Keratinocyte (primary cell): ENCODE results near the gene TMEM243. TPM values are rescaled to one million over a fixed set of nuclear protein-coding genes. Genes with fewer than 3 reads are reported as not detected.

ENCODE experiments used
- DNase-seq: peaks from one replicate; pipeline ENCODE4 v3.0.0-alpha.2; 2011; ENCODE audit warnings: low read depth, missing footprints, low spot score
- FAIRE-seq: peaks from 2 replicates; lab custom pipeline; 2011; peaks lifted over from hg19 to GRCh38; lab: Jason Lieb, UNC
- H2AFZ ChIP-seq: 2 replicates; pipeline ENCODE4 v1.6.0; 2012; ENCODE audit warnings: low read length, control low read depth, inconsistent platforms; ENCODE audit not compliant: control insufficient read depth
- H3K27ac ChIP-seq: 2 replicates; pipeline ENCODE4 v1.5.1; 2011; ENCODE audit warnings: low read length; ENCODE audit not compliant: control insufficient read depth, insufficient read depth
- H3K27me3 ChIP-seq: 3 replicates; pipeline ENCODE4 v1.6.0; 2011; ENCODE audit warnings: low read length; ENCODE audit not compliant: control insufficient read depth, insufficient read depth; ENCODE audit errors: extremely low read depth
- H3K36me3 ChIP-seq, 2 experiments: 2 replicates in 1 of 2; 3 replicates in 1 of 2; pipeline ENCODE4 v1.5.1; 2011; ENCODE audit warnings: low read length in 2 of 2, mild to moderate bottlenecking in 1 of 2; ENCODE audit not compliant: control insufficient read depth in 2 of 2, insufficient read depth in 2 of 2; ENCODE audit errors: extremely low read depth in 1 of 2
- H3K4me1 ChIP-seq: 3 replicates; pipeline ENCODE4 v1.5.1; 2011; ENCODE audit warnings: low read length; ENCODE audit not compliant: control insufficient read depth, insufficient read depth; ENCODE audit errors: extremely low read depth
- H3K4me2 ChIP-seq: 3 replicates; pipeline ENCODE4 v1.6.0; 2011; ENCODE audit warnings: low read depth, low read length; ENCODE audit not compliant: control insufficient read depth, insufficient read depth; ENCODE audit errors: extremely low read depth
- H3K4me3 ChIP-seq, 3 experiments: fragments of 200-600 bp in 1 of 3; sonication (generic) in 1 of 3; 2 replicates in 2 of 3; 3 replicates in 1 of 3; pipeline ENCODE4 v1.5.1; 2011 to 2016; ENCODE audit warnings: low read length in 3 of 3, mild to moderate bottlenecking in 3 of 3, control low read depth in 2 of 3, inconsistent platforms in 1 of 3, low read depth in 1 of 3, mixed read lengths in 1 of 3, mixed run types in 1 of 3, moderate library complexity in 1 of 3; ENCODE audit not compliant: control insufficient read depth in 2 of 3, insufficient read depth in 2 of 3; ENCODE audit errors: extremely low read depth in 1 of 3
- H3K79me2 ChIP-seq: 2 replicates; pipeline ENCODE4 v1.6.0; 2012; ENCODE audit warnings: low read length; ENCODE audit not compliant: control insufficient read depth, insufficient read depth
- H3K9ac ChIP-seq: 3 replicates; pipeline ENCODE4 v1.6.0; 2011; ENCODE audit warnings: low read length; ENCODE audit not compliant: control insufficient read depth, insufficient read depth; ENCODE audit errors: extremely low read depth
- H3K9me1 ChIP-seq: 3 replicates; pipeline ENCODE4 v1.6.0; 2011; ENCODE audit warnings: low read length; ENCODE audit not compliant: control insufficient read depth, insufficient read depth; ENCODE audit errors: extremely low read depth
- H3K9me3 ChIP-seq: 2 replicates; pipeline ENCODE4 v1.5.1; 2012; ENCODE audit warnings: low read depth, low read length; ENCODE audit not compliant: control insufficient read depth
- H4K20me1 ChIP-seq: 3 replicates; pipeline ENCODE4 v1.6.0; 2011; ENCODE audit warnings: low read length; ENCODE audit not compliant: control insufficient read depth, insufficient read depth; ENCODE audit errors: extremely low read depth
- CTCF ChIP-seq, 3 experiments: IDR thresholded peaks in 1 of 3; conservative IDR thresholded peaks in 1 of 3; optimal IDR thresholded peaks in 1 of 3; 2 replicates in 2 of 3; 3 replicates in 1 of 3; pipeline versions ENCODE3 to v1.5.1; 2011; ENCODE audit warnings: low read length in 3 of 3, mild to moderate bottlenecking in 3 of 3, moderate library complexity in 2 of 3, control low read depth in 1 of 3, inconsistent platforms in 1 of 3; ENCODE audit not compliant: insufficient read depth in 2 of 3; ENCODE audit errors: extremely low read depth in 1 of 3
- EZH2 ChIP-seq: IDR thresholded peaks from one replicate; pipeline ENCODE4 v1.6.1; 2012; ENCODE audit warnings: inconsistent platforms, mild to moderate bottlenecking, low read length, moderate library complexity
- dilution Hi-C: fragments of 300-500 bp; cut with MboI; formaldehyde crosslinking; loops from one replicate; pipeline ENCODE4 v1.7.0; 2020; ENCODE audit warnings: low sequenced_read_pairs; ENCODE audit not compliant: extremely low pct_ligation_motif_present
- polyA plus RNA-seq, 5 experiments: library from polyadenylated mRNA; depleted of rRNA in 3 of 5; stranded (reverse) in 3 of 5; stranded (forward) in 1 of 5; unstranded in 1 of 5; fragments of >200 nt; gene quantifications; 1 replicate in 1 of 5; 2 replicates in 3 of 5; 3 replicates in 1 of 5; pipeline versions ENCODE4 v1.2.1 to v1.2.3, GENCODE V29; 2011 to 2012; ENCODE audit warnings: missing spikeins in 2 of 5, low read depth in 1 of 5, low replicate concordance in 1 of 5

The TMEM243 gene
- polyA plus RNA-seq, 1 donor (not counting 4 experiments of a cell fraction or from before 2014, with no cell fraction given), result 30.6 TPM

GRCh38 chr7:87202208-87202607, 17.3 kb downstream of the TMEM243 start:
- Histone ChIP-seq H3K9me3 (peaks cover 7% of the 10 kb centered on the region), H3K27ac (no peak overlapping the region), H4K20me1 (no peaks in the 10 kb centered on the region), H3K27me3 (no peaks in the 10 kb centered on the region), H3K4me3 (no peak overlapping the region), H3K9ac (no peak overlapping the region), H3K79me2 (peaks cover 43% of the 10 kb centered on the region), H2AFZ (no peak overlapping the region), H3K9me1 (no peaks in the 10 kb centered on the region), H3K4me2 (no peak overlapping the region), H3K4me1 (no peaks in the 10 kb centered on the region), H3K36me3 (peaks cover 1 to 18% of the 10 kb centered on the region in 2 experiments)
- TF ChIP-seq CTCF (optimal IDR thresholded peaks at IDR 0.05 in 1 of 3, IDR thresholded peaks at IDR 0.05 in 1 of 3, conservative IDR thresholded peaks at IDR 0.05 in 1 of 3; ENCODE audit: extremely low read depth in 1 of 3, insufficient read depth in 2 of 3, low read length in 3 of 3) (no peak), EZH2 (no peak)
- DNase-seq (no peak), FAIRE-seq (no peak)
- dilution Hi-C loops, result no loop called here

- no peak for DNase-seq
- Histone ChIP-seq H3K27ac (no peak overlapping the region), H3K79me2 (peaks cover 30% of the 10 kb centered on the region), H3K4me1 (no peaks in the 10 kb centered on the region), H2AFZ (no peak overlapping the region), H3K9me1 (no peaks in the 10 kb centered on the region), H3K9ac (no peak overlapping the region), H3K27me3 (no peaks in the 10 kb centered on the region), H3K36me3 (peaks cover 6 to 21% of the 10 kb centered on the region in 2 experiments), H4K20me1 (no peaks in the 10 kb centered on the region), H3K4me2 (no peak overlapping the region), H3K9me3 (peaks cover 4% of the 10 kb centered on the region), H3K4me3 (no peak overlapping the region)
- dilution Hi-C loops, result no loop called here
- TF ChIP-seq EZH2 (no peak), CTCF (optimal IDR thresholded peaks at IDR 0.05 in 1 of 3, IDR thresholded peaks at IDR 0.05 in 1 of 3, conservative IDR thresholded peaks at IDR 0.05 in 1 of 3; ENCODE audit: extremely low read depth in 1 of 3, insufficient read depth in 2 of 3, low read length in 3 of 3) (no peak)
- no peak for FAIRE-seq
These were observed 19.7 kb downstream of the TMEM243 start for GRCh38 chr7:87199700-87200450.
